ENCODE results near the gene TRPC4AP. TPM values are rescaled to one million over a fixed set of nuclear protein-coding genes. Genes with fewer than 3 reads are reported as not detected.

TRPC4AP gene
- total RNA-seq, 2 experiments from 2014 or later, result 31.9 to 38.8 TPM

GRCh38 chr20:35010405-35011192 is 82.0 kb downstream of the TRPC4AP start:
- Histone ChIP-seq H3K4me2 (ENCODE audit: low read length) (no peak overlapping the region), H3K36me3 (ENCODE audit: insufficient read depth, low read length) (peaks cover 95% of the 10 kb centered on the region), H3K27ac (ENCODE audit: low read depth, low read length, poor library complexity, severe bottlenecking) (no peak overlapping the region), H3K4me3 (ENCODE audit: low read depth, low read length, poor library complexity, severe bottlenecking) (no peak overlapping the region), H3K9me3 (ENCODE audit: low read length) (no peaks in the 10 kb centered on the region), H3K4me1 (ENCODE audit: insufficient read depth, low read length, poor library complexity, severe bottlenecking) (no peaks in the 10 kb centered on the region), H3K79me2 (ENCODE audit: insufficient read depth, low read depth, low read length) (no peaks in the 10 kb centered on the region), H4K20me1 (ENCODE audit: insufficient read depth, low read length) (no peaks in the 10 kb centered on the region), H2AFZ (ENCODE audit: low read length) (no peak overlapping the region), H3K9me2 (ENCODE audit: insufficient read depth, low read length) (no peaks in the 10 kb centered on the region)
- CTCF ChIA-PET (ENCODE audit: unreplicated experiment), result no interaction called here
- POLR2A ChIA-PET, result no interaction called here
- DNase-seq (ENCODE audit: low spot score), result no peak
- intact Hi-C loops (cut with micrococcal nuclease; ENCODE audit: unreplicated experiment), result no loop called here
- BruUV-seq (replicated peaks), result no TSS peak
- TF ChIP-seq EZH2phosphoT487 (IDR thresholded peaks at IDR 0.05; ENCODE audit: borderline replicate concordance, low read depth, low read length) (no peak), CTCF (conservative IDR thresholded peaks at IDR 0.05; ENCODE audit: low read length) (no peak)

GRCh38 chr20:35009665-35010328 is 82.8 kb downstream of the TRPC4AP start:
- no peaks in the 10 kb centered on the region for H3K9me3 ChIP-seq (ENCODE audit: low read length)
- no peaks in the 10 kb centered on the region for H3K9me2 ChIP-seq (ENCODE audit: insufficient read depth, low read length)
- no peak overlapping the region for H3K27ac ChIP-seq (ENCODE audit: low read depth, low read length, poor library complexity, severe bottlenecking)
- POLR2A ChIA-PET, result no interaction called here
- CTCF ChIA-PET (ENCODE audit: unreplicated experiment), result no interaction called here
- TF ChIP-seq CTCF (conservative IDR thresholded peaks at IDR 0.05; ENCODE audit: low read length), result no peak
- TF ChIP-seq EZH2phosphoT487 (IDR thresholded peaks at IDR 0.05; ENCODE audit: borderline replicate concordance, low read depth, low read length), result no peak
- BruUV-seq (replicated peaks), result no TSS peak
- H4K20me1 ChIP-seq (ENCODE audit: insufficient read depth, low read length), result no peaks in the 10 kb centered on the region
- no peak overlapping the region for H3K4me3 ChIP-seq (ENCODE audit: low read depth, low read length, poor library complexity, severe bottlenecking)
- H3K4me1 ChIP-seq (ENCODE audit: insufficient read depth, low read length, poor library complexity, severe bottlenecking), result no peaks in the 10 kb centered on the region
- H3K36me3 ChIP-seq (ENCODE audit: insufficient read depth, low read length), result peaks cover 95% of the 10 kb centered on the region
- intact Hi-C loops (cut with micrococcal nuclease; ENCODE audit: unreplicated experiment), result no loop called here
- H3K79me2 ChIP-seq (ENCODE audit: insufficient read depth, low read depth, low read length), result no peaks in the 10 kb centered on the region
- DNase-seq (ENCODE audit: low spot score), result no peak
- no peak overlapping the region for H2AFZ ChIP-seq (ENCODE audit: low read length)
- H3K4me2 ChIP-seq (ENCODE audit: low read length), result no peak overlapping the region

All from OCI-LY7 (cell line).